GM12873 (cell line): ENCODE measurements around the gene AADAT.

Experiments
- TF ChIP-seq, protein P1 (sequence below): IDR thresholded peaks from 2 replicates; pipeline ENCODE4 v1.5.1; 2012; ENCODE audit warnings: low read depth, mild to moderate bottlenecking, moderate library complexity, low read length, control low read depth; ENCODE audit not compliant: insufficient read depth; ENCODE audit errors: missing control alignments

AADAT gene

DNA sequence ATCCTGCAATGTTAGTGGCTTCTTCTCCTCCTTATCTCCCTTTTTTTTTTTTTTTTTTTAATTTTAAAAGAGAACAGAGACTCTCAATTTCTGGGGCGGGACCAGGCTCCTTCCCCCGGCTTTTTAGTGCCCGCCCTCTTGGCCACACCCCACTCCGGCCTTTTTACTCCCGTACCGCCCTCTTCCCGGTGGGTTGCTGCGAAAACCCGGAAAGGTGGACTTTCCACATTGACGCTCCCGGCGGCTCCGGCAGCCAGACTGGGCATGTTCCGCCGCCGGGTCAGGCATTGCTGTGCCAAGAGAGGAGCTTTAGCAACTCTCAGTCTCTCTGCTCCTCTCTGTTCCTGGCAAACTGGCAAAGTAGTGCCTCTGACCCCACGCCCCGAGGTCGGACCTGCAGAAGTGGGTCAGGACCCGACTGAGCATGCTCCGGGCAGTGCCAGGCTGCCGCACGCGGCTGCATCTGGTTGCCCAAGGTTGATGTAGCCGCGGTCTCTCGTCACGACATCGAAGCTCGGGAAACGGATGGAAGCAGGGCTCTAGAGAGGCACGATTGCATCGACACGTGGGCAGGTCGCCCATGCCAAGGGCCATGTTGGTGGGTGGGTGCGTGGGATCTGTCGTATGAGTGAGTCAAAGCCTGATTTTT lies 62.5 kb downstream of the AADAT start:
- TF ChIP-seq, protein P1, sequence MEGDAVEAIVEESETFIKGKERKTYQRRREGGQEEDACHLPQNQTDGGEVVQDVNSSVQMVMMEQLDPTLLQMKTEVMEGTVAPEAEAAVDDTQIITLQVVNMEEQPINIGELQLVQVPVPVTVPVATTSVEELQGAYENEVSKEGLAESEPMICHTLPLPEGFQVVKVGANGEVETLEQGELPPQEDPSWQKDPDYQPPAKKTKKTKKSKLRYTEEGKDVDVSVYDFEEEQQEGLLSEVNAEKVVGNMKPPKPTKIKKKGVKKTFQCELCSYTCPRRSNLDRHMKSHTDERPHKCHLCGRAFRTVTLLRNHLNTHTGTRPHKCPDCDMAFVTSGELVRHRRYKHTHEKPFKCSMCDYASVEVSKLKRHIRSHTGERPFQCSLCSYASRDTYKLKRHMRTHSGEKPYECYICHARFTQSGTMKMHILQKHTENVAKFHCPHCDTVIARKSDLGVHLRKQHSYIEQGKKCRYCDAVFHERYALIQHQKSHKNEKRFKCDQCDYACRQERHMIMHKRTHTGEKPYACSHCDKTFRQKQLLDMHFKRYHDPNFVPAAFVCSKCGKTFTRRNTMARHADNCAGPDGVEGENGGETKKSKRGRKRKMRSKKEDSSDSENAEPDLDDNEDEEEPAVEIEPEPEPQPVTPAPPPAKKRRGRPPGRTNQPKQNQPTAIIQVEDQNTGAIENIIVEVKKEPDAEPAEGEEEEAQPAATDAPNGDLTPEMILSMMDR: no peak

DNA sequence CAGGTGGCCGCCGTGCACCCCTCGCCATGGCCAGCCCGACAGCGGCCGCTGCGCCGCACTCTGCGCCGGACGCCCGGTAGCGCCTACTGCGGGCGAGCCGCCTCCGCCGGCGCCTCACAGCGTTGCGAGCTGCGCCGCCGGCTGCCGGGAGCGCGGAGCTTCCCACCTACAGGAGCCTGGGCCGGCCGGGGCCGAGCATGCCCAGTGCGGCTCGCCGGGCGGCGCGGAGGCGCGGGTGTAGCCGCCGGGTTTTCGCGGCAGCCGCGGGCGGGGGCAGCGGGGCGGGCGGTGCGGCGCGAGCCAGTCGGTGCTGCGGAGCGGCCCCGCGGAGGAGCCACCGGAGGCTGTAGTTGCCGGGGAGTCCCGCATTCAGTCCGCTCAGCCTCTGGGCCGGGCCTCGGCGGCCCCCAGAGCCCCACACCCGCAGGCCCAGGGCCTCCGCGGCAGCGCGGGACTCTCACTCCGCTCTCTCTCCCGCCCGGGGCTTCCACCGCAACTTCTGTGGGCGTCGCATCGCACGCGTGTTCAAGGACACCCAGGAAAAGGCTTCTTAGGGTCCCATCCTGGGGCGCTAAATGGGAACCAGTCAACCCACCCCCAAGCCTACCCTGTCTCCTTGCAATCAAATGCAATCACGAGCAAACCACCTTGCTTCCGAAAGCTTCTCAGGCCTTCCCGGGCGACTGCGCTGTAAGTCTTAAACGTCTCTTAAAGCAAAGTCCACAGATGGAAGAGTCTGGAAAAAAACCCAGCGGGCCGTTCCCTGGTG lies 63.3 kb downstream of the AADAT start, which contains the start of gene MFAP3L:
Gene MFAP3L (minus strand): TSS at position 143 of the 769 bp plus-strand sequence. CDS start 20,518 bp downstream, outside the sequence.
- TF ChIP-seq, protein P1: no peak

DNA sequence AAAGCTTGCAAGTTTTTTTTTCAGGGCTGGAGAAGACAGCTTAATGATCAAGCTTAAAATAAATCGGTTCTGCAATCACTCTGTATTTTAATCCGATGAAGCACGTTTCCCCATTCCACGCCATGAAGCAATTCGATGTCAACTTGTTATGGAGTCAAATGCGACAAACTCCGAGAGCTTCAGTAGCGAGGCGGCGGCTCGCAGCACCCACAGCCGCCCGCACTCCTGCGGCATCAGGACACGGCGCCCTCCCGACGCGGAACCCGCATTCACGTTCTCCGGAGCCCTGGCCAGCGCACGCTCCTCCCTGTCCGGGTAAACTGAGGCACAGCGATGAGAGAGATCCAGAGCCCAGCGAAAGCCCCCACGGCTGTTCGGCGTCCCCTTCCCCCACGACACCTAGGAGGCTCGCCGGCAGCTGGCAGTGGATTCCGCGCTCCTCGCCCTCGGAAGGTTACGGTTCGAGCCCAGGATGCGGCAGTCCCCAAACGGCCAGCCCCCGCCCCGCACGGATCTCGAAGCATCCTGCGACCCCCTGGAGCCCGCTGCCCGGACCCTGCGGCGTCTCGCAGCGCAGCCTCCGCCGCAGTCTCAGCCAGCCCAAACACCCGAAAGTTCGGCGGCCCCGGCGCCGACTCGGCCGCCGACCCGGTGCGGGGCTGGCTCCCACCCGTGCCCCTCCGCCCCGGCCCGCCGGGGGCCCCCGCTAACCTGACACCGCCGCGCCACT lies 64.1 kb downstream of the AADAT start:
- TF ChIP-seq, protein P1: no peak

DNA sequence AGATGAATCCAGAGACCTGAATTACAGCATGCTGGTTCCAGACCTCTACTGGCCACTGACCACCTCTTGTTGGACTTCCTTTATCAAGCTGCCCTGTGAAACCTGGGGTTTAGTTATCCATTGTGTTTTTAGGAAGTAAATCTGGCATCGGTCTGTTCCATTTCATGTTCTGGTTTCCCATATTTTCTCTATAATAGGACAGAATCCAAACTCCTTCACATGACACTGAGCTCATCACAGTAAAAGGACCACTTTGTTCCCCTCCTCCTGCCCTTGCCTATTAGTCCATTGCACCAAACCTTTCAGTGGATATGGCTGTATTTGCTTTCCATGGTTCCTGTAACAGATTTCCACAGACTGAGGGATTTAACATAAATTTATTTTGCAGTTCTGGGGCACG lies 67.5 kb downstream of the AADAT start:
- TF ChIP-seq, protein P1: no peak

DNA sequence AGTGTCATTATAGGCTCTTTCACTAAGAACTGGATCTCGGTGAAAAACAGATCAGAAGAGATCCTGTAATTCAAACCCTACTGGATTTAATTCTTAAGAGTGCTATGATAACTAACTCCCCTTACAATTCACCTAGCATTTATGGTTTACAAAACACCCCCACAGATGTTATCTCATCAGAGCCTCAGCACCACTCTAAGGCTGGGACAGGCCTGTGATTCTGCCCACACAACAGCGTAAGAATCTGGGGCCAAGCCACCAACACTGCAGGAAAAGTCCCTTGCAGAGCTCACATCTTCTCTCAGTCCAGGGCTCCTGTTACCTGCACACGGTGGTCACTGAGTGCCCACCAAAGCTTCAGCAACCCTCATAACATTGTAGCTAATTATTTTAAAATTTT lies 72.5 kb downstream of the AADAT start:
- TF ChIP-seq, protein P1: no peak

DNA sequence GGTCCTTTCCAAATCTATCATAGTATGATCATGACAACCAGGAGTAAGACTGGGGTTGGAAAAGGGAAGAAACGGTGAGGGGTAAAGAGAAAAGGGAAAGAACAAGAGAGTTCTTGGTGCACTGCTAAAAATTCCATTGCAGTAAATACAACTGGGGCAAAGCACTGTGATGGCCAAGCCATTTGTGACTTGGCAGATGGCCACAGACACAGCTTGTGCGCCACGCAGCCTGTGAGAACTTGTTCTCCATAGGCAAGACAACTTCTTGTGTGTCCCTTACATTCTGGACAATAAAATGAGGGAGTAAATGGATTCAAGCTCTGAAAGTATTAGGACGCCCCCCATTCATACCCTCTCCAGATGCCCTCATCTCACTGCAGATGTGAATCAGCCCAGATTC lies 74.5 kb downstream of the AADAT start:
- TF ChIP-seq, protein P1: no peak
